ENCODE results near the gene ZNF658.
"Not testable (repeated sequence)": the region's sequence is repeated elsewhere in the genome, so short reads cannot be mapped to it uniquely, and the experiment has no call there.

Gene ZNF658

DNA sequence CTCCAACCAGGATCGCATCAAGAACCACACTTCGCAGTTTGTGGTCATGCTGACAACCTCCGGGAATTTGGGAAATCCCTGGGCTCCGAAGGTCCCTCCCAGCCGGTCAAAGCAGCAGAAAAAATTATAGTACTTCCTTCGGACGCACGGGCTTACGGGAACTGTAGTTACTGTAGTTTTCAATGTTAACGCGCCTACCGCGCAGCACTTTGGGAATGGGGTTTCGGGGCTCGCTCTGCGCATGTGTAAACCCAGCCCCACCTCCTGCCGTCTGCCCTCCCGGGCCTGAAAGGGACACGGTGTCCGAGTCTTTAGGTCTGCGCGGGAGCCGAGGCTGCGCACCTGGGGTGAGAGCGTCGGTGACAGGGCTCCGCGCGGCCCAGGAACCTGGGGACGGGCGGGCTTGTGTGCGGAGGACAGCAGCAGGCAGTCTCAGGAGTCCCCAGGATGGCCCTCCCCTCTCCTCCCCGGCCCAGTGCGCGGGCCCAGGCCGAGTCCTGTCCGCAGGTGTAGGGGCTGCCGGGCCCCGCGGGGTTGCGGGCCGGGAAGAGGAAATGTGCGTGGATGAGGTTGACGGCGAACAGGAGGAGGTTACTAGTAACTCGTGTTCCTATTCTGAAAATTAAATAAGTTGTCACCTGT lies at the start of gene ZNF658:
TSS of gene ZNF658 (plus strand) at position 236 of the 642 bp plus-strand sequence. CDS start 2,837 bp downstream, outside the sequence.
- peak; percentile 59 to 69 for DNase-seq

GRCh38 chr9:66861732-66862131 lies 38.8 kb upstream of the ZNF658 start:
- DNase-seq, result not testable (repeated sequence)

DNA sequence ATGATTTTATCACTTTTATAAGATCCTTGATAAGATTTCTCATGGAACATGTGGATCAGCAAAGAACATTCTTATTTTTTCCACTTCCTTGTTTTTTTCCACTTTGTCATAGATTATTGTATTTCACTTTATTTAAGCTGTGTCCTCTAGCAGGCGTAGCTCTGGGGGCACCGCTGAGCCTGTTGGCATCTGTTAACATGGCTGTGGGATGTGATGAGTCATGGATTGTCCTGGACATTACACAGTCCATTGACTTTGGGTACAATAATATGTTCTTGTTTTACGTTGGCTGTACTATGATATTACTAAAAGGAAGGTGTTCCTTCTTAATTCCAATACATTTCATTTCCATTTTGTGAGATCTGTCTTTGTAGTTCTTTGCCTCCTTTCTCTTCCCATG lies 31.9 kb upstream of the ZNF658 start:
- DNase-seq, result not testable (repeated sequence)

GRCh38 chr9:66880605-66881004 lies 19.9 kb upstream of the ZNF658 start:
- not testable (repeated sequence) for DNase-seq

DNA sequence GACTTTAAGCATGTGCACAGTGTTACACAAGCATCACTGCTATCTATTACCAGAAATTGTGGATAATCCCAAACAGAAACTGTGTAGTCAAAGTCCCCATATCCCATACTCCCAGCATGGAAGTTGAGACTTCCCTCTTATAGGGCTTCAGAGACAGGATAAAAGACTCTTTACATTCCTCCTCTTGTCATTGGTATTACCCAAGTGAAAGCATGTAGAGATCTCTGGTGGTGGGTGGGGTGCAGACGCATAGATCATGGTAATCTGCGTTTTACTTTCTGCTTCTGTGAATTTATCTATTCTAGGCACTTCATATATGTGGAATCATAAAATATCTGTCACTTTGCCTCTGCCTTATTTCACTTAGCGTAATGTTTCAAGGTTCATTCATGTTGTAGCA lies 18.7 kb upstream of the ZNF658 start:
- DNase-seq, result not testable (repeated sequence)

DNA sequence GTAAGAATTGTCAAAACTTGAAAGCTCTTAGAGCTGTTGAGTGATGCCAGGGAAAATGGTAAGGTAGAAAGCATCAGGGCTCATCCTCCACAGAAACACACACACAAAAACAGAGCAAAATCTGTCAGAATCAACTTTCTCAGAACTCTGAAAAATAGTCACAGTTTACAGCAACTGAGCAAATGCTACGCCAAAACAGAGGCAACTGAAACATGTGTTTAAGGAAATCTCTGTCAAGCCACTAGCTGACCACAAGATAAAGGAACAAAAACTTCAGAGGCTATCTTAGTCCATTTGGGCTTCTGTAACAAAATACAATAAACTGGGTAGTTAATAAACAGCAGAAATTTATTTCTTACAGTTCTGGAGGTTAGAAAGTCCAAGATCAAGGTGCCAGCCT lies 10.2 kb upstream of the ZNF658 start:
- not testable (repeated sequence) for DNase-seq

GRCh38 chr9:66901141-66901540 lies 616 bp downstream of the ZNF658 start:
- DNase-seq, result not testable (repeated sequence)

DNA sequence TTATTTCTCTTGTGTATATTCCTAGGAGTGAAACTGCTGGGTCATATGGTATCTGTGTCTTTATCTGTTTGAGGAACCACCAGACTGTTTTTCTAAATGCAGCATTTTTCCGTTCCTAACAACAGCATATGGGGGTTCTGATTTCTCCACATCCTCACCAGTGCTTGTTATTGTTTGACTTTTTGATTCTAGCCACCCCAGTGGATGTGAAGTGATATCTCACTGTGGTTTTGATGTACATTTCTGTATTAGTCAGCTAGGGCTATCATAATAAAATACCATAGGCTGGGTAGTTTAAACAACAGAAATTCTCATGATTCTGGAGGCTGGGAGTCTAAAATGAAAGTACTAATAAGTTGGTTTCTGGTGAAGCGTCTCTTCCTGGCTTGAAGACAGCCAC lies 9.0 kb downstream of the ZNF658 start:
- not testable (repeated sequence) for DNase-seq

GRCh38 chr9:66920072-66920471 lies 19.5 kb downstream of the ZNF658 start:
- DNase-seq, result not testable (repeated sequence)

DNA sequence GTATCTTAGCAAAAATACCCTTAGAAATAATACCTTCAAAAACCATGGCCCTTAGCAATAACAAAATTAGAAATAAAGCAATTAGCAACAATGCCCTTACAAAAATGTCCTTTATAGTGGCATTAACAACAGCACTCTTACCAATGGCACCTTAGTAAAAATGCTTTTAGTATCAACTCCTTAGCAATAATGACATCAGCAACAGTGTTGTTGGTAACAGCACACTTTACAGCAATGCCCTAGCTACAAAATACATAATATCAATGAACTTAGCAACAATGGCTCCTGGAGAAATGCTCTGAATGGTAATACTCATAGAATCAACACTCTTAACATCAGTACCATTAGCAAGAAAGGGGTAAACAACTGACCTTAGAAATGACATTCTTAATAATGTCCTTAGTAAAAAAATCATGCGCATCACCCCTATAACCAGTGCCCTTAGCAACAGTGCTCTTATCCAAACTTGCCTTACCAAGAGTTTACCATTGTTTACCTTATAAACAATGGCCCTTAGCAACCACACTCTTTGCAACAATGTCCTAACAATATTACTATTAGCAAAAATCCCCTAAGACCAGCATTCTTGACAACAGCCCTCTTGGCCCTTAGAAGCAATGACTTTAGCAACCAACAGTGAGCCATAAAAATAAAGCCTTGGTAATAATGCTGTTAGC lies 35.8 kb downstream of the ZNF658 start:
- DNase-seq, result not testable (repeated sequence)

DNA sequence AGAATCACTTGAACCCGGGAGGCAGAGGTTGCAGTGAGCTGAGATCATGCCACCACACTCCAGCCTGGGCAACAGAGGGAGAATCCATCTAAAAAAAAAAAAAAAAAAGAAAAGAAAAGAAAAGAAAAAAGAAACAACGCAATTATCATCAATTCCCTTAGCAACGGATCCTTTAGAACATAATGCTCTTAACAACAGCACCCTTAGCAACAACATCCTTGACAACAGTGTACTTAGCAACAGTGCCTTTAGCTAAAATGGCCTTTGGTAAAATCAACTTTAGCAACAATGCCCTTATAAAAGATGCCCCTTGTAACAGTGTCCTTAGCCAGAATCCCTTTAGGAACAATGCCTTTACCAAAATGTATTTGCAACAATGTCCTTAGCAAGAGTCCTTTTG lies 37.1 kb downstream of the ZNF658 start:
- not testable (repeated sequence) for DNase-seq

DNA sequence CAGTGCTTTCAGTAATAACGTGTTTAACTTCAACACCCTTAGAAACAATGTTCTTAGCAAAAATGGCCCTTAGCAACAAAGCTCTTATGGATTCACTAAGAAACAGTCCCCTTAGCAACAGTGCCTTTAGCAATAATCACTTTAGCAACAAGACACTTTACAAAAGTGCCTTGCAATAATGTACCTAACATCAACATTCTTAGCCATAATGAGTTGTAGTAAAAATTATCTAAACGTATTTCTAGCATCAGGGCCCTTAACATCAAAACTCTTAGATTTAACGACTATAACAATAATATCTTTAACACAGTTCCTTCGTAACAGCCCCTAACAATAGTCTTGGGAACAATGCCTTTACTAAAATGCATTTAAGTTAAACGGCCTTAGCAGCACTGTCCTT lies 37.8 kb downstream of the ZNF658 start:
- DNase-seq, result not testable (repeated sequence)

GRCh38 chr9:66939878-66940830 lies 39.6 kb downstream of the ZNF658 start:
- not testable (repeated sequence) for DNase-seq

DNA sequence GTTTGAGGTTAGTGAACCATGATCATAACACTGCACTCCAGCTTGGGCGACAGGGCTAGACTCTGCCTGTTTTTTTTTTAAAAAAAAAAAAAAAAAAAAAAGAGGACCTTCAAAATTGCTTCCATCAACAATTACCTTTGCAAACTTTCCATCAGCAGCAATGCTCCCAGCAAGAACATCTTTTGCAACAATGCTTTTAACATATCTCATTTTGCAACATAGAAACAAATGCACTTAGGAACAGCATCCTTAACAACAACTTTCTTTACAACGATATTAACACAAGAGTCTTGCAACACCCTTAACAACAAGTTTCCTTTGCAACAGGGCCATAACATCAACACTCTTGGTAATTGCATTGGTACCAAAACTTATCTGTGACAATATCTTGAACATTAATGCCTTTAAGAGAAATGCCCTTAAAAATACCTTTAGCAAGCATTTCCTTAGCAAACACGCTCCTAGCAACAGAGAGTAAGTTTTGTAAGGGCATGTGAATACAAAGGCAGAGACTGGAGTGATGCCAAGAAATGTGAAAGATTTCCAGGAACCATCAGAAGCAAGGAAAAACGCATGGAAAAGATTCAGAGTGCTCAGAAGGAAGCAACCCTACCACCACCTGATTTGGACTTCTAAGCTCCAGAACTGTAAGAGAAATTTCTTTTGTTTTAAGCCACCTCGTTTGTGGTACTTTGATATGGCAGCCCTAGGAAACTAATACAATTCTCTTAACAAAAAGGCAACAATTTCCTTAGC lies 42.1 kb downstream of the ZNF658 start:
- DNase-seq, result not testable (repeated sequence)

DNA sequence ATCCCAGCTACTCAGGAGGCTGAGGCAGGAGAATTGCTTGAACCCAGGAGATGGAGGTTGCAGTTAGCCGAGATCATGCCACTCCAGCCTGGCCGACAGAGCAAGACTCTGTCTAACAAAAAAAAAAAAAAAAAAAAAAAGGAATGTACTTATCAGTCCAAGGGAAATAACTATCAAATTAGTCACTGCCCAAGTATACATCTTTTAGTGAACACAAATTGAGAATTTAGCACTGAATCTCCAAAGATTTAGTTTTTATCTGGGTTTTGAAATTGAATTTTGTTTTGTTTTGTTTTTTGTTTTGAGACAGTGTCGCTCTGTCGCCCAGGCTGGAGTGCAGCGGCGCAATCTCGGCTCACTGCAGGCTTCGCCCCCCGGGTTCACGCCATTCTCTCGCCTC lies 52.1 kb downstream of the ZNF658 start:
- not testable (repeated sequence) for DNase-seq
